ENCODE measurements around the gene CERS5.

GRCh38 chr12:50212071-50212467 is 44.9 kb upstream of the CERS5 start:
- TF ChIP-seq, protein P1, sequence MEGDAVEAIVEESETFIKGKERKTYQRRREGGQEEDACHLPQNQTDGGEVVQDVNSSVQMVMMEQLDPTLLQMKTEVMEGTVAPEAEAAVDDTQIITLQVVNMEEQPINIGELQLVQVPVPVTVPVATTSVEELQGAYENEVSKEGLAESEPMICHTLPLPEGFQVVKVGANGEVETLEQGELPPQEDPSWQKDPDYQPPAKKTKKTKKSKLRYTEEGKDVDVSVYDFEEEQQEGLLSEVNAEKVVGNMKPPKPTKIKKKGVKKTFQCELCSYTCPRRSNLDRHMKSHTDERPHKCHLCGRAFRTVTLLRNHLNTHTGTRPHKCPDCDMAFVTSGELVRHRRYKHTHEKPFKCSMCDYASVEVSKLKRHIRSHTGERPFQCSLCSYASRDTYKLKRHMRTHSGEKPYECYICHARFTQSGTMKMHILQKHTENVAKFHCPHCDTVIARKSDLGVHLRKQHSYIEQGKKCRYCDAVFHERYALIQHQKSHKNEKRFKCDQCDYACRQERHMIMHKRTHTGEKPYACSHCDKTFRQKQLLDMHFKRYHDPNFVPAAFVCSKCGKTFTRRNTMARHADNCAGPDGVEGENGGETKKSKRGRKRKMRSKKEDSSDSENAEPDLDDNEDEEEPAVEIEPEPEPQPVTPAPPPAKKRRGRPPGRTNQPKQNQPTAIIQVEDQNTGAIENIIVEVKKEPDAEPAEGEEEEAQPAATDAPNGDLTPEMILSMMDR (IDR thresholded peaks at IDR 0.05): no peak
- TF ChIP-seq EP300 (IDR thresholded peaks at IDR 0.05) (no peak), POLR2A (IDR thresholded peaks at IDR 0.05) (no peak)
